GM12864 (cell line): ENCODE results near the gene ATP2C1.
"Not testable (repeated sequence)": the region's sequence is repeated elsewhere in the genome, so short reads cannot be mapped to it uniquely, and the experiment has no call there.

Source experiments
- DNase-seq: peaks from one replicate; pipeline ENCODE4 v3.0.0-alpha.2; 2011; ENCODE audit warnings: low read depth
- H3K4me3 ChIP-seq: 2 replicates; pipeline ENCODE4 v1.5.1; 2011; ENCODE audit warnings: mild to moderate bottlenecking, low read depth, low read length, control low read depth
- TF ChIP-seq, protein P1 (sequence below): IDR thresholded peaks from 2 replicates; pipeline ENCODE4 v1.5.1; 2011; ENCODE audit warnings: low read depth, mild to moderate bottlenecking, moderate library complexity, low read length, control low read depth, inconsistent platforms; ENCODE audit errors: missing control alignments

ATP2C1 gene

DNA sequence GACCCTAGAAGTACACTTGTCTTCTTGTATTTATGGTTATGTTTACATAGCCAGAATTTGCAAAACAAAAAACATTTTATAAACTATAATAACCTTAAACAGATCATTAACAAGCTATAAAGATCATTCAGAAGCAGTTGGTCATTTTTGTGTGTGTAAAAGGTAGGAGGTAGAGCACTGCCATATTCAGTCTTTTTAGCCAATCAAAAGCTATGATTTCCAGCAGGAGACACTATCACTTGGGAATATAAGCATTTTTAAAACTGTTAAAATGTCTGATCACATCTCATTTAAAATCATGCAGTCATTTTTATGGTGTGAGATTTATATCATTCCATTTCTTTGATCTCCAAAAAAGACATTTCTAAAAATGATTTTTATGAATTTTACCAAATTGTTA, 42.6 kb upstream of the ATP2C1 start:
- H3K4me3 ChIP-seq = peak overlapping the region; percentile 64
- no peak for DNase-seq
- TF ChIP-seq, protein P1, sequence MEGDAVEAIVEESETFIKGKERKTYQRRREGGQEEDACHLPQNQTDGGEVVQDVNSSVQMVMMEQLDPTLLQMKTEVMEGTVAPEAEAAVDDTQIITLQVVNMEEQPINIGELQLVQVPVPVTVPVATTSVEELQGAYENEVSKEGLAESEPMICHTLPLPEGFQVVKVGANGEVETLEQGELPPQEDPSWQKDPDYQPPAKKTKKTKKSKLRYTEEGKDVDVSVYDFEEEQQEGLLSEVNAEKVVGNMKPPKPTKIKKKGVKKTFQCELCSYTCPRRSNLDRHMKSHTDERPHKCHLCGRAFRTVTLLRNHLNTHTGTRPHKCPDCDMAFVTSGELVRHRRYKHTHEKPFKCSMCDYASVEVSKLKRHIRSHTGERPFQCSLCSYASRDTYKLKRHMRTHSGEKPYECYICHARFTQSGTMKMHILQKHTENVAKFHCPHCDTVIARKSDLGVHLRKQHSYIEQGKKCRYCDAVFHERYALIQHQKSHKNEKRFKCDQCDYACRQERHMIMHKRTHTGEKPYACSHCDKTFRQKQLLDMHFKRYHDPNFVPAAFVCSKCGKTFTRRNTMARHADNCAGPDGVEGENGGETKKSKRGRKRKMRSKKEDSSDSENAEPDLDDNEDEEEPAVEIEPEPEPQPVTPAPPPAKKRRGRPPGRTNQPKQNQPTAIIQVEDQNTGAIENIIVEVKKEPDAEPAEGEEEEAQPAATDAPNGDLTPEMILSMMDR = no peak

DNA sequence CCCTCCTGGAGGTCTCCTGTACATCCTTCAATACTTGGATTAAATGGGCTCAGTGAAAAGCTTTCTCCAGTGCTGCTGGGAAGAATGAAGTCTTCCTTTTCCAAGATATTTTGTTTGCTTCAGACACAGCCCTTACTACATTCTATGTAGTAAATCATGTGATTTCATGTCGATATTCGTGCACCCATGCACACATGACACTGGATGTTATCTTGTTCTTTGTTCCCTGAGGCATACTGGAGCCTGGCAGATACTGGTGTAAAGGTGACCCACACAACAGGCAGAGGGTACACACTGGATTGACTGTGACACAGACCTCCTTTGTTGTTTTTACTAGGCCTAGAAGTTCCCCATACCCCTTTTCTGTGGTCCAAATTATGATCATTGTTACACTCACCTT, 40.3 kb upstream of the ATP2C1 start:
- TF ChIP-seq, protein P1 = no peak
- H3K4me3 ChIP-seq = peak overlapping the region; percentile 37
- no peak for DNase-seq

DNA sequence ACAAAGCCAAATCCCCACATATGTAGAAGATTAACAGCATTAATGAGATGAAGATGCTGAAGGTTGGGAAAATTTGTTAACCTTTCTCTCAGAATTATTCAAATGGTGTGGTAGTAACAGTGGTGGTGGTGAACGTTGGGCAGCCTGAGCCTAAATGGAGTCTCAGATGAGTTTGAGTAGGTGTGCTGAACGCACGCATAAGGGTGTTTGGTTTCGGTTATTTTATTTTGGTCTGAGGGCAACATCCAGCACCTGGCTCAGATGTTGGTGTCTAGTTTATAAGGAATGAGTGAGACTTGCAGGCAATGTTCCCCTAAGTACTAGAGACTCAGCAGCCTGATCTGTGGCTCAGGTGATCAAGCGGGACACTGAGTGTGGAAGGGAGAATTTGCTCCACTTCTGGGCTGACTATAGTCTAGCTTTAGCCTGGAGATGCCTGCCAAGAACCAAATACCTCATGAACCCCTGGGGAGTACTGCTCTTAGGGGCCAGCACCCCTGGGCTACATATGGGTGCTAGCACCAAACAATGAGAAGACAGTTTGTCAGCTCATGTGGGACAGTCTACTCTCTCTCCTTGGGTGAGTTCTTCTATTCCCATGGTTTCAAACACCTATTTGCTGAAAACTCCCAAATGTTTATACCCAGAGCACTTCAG, 39.5 kb upstream of the ATP2C1 start:
- TF ChIP-seq, protein P1 = no peak
- peak overlapping the region; percentile 37 for H3K4me3 ChIP-seq
- peak; percentile 49 for DNase-seq

DNA sequence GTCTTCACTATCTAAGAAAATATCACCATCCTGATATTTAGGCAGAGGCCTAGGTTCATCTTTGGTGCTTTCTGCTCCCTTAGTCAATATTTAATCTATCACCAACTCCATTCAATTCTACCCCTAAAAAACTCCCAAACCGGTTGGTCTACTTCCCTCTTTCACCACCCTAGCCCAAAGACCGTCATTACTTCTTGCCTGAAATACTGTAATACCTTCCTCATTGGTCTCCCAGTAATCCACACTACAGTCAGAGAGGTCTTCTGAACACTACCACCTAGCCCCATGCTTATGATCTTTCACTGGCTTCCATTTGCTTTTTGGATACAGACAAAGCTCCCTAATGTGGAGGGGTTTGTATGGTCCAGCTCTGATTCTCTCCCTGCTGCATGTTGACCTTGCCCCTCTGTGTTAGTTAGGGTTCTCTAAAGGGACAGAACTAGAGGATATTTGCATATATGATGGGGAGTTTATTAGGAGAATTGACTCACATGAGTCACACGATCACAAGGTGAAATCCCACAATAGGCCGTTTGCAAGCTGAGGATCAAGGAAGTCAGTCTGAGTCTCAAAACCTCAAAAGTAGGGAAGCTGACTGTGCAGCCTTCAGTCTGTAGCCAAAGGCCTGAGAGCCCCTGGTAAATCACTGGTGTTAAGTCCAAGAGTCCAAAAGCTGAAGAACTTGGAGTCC, 36.4 kb upstream of the ATP2C1 start:
- H3K4me3 ChIP-seq = no peak overlapping the region
- no peak for DNase-seq
- TF ChIP-seq, protein P1 = no peak

DNA sequence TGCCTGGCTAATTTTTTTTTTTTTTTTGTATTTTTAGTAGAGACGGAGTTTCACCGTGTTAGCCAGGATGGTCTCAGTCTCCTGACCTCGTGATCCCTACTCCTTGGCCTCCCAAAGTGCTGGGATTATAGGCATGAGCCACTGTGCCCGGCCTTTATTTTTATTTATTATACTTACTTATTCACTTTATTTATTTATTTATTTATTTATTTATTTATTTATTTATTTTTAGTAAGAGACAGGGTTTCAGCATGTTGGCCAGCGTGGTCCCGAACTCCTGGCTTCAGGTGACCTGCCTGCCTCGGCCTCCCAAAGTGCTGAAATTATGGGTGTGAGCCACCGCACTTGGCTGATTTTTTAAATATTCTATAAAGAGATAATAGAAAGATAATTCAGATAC, 31.8 kb upstream of the ATP2C1 start:
- not testable (repeated sequence) for DNase-seq, H3K4me3 ChIP-seq

DNA sequence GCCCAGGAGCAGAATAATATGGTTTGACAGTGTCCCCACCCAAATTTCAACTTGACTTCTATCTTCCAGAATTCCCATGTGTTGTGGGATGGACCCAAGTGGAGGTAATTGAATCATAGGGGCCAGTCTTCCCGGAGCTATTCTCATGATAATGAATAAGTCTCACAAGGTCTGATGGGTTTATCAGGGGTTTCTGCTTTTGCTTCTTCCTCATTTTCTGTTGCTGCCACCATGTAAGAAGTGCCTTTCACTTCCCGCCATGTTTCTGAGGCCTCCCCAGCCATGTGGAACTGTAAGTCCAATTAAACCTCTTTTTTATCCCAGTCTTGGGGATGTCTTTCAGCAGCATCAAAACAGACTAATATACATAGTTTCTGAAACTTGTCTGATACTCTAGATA, 28.4 kb upstream of the ATP2C1 start:
- no peak overlapping the region for H3K4me3 ChIP-seq
- TF ChIP-seq, protein P1 = no peak
- DNase-seq = no peak

DNA sequence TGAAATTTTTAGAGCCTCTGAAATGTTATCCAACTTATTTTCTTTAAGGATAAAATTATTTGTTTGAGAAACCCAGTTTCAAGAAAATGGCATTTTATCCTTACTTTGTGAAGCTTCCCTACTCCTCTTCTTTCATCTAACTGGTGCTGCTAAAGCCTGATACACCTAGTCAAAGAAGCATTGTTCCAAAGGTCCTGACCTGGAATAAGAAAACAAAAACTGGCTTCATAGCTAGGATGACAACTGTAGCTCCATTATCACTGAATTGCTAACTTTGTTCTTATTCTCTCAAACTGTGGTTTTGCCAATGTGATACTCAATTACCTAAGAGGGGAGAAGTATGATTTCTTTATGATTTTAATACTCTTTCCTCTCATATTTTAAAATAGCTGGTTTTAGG, 27.6 kb upstream of the ATP2C1 start:
- no peak for DNase-seq
- no peak overlapping the region for H3K4me3 ChIP-seq
- TF ChIP-seq, protein P1 = no peak
